Measurements from ENCODE around the gene GRIN2B.

The GRIN2B gene

DNA sequence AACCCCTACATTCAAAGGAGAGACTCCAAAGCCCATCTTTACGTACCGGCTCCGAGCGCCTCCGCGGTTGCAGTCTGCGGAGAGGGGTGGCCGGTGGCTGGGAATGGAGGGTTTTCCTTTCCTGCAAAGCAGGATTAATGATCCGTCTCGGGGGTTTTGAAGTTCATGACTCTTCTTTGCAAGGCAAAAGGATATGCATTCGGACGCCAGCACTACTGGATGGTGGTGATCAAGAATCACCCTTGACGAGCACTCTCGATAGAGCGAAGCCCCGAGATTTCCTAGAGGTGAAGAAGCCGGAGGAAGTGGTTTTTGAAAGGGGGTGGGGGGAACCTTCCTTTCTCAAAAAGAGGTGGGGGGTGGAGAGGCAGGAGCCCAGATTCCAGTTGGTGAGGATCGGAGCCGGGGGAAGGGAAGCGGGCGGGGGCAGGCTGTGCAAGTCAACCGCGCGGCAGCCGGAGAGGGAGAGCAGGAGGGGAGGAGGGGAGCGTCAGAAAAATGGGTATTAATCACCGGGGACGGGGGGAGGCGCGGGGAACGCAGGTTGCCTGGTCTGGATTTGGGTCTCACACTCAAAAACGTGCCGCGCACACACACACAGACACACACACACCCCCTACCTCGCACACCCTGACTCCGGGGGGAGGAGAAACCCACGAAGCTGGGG, at the start of gene GRIN2B:
GRIN2B (minus strand) TSS at position 307 of the 667 bp plus-strand sequence. CDS start 115,394 bp downstream, outside the sequence.
- DNase-seq: no peak

DNA sequence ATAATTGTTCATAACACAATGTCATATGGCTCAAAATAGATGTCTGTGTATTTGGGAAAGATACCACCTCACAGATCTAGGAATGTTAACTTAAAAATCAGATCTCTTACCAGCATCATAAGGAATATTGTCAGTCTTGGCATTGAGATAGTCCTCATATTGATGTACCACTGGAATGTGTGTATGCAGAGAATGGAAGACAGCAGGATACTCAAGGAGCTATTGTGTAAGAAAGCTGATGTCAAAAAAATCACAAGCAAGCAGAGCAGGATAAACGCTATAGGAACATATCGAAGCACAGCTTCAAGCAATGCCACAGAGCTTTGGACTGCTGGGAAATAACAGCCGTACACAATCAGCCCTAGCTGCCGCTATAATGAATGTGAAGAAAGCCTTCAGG, 45.1 kb upstream of the GRIN2B start:
- DNase-seq: no peak

DNA sequence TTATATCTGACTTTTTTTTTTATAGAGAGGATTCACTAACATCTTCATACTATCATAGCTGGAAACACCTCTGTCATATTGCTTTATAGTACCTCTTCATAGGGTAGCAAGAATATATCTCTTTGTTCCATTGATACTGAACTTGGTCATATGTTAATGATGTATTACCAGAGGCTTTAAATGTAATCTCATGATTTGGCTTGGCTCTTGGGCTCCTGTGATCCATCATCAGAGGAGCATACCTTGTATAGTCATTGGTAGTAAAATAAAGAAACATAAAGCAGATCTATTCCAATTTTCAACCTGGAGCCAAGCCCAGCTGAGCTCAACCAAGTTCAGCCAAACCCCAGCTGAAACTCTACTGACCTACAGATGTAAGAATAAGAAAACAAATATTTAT, 43.2 kb upstream of the GRIN2B start:
- DNase-seq: no peak

DNA sequence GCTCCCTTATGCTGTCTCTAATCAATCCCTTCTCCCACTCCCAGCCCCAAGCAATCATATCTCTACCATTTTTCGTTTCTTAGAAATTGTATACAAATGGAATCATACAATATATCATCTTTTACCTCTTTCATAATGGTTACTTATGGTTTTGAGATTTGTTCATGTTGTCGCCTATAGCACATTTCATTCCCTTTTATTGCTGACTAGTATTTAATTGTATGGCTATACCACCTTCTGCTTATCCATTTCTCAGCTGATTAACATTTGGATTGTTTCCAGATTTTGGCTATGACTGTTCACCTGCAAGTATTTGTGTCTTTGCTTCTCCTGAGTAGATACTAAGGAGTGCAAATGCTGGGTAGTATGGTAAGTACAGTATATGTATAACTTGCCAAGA, 36.7 kb upstream of the GRIN2B start:
- DNase-seq: no peak

DNA sequence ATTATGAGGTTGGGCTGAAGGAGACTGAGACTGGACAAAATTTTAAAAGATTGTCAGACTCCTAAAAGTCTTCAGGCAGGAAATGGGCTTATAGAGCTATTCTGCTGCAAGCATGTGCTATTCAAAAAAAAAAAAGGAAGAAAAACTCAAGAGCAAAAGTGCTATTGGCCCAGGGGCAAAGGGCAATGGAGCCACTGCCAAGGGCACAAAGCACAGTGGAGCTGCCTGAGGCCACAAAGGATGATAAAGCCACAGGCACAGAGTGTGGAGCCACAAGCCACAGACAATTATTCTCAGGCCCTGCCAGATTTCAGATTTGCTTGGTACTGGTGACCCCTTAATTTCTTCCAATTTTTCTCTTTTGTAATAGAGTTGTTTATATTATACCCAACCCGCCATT, 29.6 kb upstream of the GRIN2B start:
- no peak for DNase-seq

DNA sequence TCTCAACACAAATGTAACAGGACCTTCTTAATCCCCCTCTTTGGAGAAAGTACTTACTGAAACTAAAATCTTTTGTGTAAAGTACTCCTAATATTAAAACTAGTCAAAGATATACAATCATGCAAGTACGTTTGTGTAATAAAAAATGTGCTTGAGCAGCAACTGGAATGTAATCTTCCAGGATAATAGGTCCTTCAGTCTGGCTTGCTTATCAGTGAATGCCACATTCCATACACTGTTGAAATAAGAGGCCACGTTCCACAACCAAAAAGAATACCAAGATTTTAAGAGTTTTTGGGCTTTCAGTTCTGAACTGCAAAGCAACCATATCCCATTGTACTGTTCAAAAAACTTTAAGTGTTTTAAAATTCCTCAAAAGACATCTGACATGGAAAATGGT, 26.2 kb upstream of the GRIN2B start:
- no peak for DNase-seq

DNA sequence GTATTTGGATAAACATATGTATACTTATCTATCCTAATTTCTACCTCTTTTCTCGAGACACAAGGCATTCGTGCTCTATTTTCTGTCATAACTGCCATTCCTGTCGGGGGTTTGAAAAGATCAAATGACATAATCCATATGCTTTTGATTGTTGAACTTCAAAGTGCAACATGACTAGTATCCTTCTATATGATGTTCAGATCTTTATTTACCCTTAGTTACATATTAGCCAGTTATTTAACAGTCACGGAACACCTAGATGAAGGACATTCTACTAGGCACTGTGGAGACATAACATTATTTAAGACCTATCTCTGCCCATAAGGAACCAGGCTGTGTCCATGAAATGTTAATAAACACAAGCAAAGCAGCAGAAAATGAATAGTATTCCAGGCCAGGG, 11.2 kb upstream of the GRIN2B start:
- no peak for DNase-seq

DNA sequence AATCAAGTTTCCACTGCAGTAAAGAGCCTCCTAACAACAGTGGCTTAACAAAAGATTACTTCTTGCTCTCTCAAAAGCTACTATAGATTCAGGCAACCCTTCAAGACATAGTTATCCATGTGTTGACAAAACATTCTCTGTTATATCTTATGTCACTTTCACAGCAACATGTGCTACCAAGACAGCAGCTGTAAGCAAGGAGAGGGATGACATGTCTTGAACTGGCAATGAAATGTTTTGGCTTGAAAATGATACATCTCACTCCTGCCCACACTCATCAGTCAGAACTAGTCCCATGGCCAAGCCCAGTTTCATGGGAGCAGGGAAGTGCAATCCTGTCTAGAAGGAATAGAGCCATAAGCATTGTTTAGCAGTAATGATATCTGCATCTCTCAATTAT, 10.7 kb upstream of the GRIN2B start:
- no peak for DNase-seq

DNA sequence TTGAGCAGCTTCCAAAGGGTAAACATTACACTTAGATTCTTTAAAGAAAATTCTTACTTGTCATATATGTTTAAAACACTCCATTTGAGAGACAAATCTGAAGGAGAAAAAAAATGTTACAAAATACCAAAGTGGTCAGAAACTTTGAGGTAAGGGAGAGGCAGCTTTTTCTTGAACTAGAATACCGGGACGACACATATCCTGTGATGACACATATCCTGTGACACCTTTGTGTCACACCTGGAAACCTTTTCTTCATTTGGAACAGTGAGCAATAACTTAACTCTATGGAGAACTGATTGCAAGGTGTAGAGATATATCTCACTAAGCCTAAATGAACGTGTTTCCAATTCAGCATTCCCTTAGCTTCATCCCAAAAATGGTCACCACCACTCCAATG, 4.6 kb upstream of the GRIN2B start:
- DNase-seq: no peak

DNA sequence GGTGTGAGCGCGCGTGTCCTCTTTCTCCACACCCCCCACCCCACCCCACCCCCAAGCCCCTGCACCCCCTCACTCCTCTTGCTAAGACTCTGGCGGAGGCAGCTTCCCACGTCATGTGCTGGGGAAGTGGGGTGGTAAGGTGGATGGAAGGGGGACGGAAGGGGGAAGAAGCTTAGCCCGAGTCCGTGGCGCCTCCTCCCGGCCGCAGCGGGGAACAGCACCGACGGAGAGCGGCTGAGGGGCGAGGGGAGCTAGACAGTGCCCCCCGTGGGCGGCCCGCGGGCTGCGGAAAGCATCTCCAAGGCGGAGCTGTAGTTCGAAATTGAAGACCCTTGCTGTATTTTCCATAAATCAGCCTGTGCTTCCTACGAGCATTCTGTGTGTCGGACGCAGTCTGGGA, 588 bp upstream of the GRIN2B start:
- DNase-seq: peak; percentile 5

DNA sequence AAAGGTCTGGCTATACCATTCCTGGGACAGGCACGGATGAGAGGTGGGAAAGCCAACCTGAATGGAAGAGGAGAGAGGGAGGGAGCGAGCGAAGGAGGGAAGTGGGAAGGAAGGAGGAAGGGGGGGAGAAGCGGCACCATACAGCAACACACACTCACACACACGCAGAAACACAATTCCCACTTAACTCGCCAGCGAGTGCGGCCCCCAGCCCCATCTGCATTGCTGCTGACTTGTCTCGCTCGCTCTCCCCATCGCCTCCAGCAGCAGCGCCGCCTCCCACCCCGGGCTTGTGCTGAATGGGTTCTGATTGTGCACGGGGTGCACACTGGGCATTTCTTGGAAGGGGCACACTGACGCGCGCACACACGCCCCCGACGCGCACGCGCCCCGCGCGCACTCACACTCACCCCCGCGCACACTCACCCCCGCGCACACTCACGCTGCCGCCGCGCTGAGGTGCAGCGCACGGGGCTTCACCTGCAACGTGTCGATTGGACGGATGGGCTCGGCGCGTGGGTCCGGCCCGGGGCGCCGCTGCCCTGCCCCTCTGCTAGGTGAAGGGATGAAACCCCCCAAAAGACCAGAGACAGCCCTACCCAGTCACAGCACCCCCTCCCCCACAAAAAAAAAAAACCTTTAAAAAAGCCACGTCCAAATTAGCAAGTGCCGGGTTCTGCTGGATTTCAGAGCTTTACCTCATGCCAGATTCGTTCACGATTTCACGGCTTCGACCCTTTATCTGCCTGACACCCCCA, 685 bp downstream of the GRIN2B start:
- DNase-seq: no peak

DNA sequence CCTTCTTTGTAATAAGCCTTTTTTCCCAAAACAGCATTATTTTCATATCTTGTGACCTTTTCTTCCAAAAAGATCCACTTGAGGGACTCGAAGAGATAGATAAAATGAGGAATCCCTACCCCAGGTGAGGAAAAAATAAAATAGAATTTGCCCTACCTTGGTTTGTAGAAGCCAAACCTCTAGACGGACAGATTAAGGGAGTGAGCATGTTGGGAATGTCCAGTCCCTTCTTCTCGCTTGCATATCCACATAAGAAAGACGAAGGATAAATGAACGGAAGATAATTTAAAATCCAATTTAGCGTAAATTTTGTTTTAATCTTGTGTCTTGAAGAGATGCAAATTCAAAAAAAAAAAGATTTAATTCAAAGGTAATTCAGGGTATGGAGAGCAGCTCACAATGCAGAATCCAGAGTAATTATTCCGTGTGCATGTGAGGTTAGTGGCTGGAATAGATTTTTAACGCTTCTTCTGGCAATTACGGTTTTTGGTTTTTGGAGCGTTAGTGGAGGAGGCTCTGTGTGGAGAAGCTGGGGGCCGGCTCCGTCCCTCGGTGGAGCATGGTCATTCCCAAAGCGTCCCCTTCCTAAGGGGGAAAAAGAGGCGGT, 1.5 kb downstream of the GRIN2B start:
- DNase-seq: no peak

DNA sequence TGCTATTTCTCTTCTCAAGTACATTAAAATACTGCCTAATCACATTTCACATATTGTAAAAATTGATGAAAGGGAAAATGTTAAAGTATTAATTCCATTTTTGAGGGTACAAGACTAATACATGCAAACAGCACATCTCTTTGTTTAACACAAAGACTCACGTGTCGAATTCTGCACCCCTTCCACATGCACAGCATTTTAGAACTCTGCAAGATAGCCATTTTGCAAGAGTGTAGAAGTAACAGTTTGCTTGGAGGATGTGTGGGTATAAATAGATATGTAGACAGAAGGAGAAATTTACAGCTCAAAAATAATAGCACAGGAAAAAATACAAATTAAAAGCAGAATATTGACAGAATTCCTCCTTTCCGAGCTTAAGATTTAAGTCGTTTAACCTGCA, 2.5 kb downstream of the GRIN2B start:
- no peak for DNase-seq

DNA sequence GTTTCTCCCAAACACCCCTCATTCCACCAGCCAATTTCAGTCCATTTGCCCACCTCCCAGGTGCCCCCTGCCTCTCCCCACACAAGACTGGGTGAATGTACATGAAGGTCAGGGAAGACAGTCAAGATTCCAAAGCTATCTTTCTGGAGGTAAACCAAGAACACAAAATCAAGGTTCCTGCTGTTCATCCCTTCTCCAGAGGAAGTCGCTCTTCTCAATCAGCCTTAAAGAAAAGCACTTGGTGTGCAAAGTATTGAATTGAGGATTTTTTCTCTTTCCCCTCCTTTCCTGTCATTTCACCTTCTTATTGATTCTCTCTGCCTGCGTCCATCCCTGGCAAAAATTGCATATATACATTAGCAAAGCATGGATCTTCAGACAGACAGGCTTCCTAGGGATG, 4.5 kb downstream of the GRIN2B start:
- no peak for DNase-seq

DNA sequence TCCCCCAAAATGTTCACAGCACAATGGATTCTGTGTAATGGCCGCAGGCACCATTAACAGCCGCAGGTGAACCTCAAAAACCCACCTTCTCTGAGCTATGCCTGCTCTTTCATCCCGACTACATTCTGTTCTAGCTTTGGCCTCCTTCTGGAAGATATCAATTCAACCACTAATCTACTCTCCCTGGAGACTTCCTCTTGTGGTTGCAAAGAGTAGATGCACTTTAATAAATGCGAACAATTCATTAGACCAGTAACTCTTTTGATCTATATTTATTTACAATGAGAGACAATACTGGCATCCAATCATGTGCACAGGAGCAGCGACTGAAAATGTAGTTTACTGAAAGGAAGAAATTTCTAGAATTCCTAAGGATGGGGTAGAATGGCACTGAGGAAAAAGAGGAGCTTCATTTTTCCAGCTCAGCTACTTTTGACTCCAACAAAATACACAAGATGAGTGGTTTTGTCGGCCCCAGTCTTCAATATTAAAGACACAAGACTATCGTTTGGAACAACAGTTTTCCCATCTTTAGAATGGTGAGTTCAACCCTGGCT, 5.3 kb downstream of the GRIN2B start:
- DNase-seq: no peak

DNA sequence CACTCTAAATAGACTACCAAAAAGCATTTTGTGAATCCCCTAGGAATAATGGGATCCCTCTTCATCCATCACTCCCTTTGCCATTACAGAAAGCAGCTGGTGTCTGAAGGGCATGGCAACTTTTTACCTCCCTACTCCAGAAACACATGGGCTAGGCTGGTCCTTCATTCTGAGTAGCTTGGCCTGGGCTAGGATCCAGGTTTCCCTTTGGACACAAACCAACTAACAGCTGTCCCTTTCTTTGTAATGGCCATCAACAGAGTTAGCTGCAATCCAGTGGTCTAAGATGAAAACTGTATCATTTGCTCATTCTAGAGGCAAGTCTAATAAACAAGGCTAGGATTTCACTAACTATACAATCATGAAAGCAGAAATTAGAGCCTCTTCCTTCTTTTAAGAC, 7.4 kb downstream of the GRIN2B start:
- DNase-seq: no peak

DNA sequence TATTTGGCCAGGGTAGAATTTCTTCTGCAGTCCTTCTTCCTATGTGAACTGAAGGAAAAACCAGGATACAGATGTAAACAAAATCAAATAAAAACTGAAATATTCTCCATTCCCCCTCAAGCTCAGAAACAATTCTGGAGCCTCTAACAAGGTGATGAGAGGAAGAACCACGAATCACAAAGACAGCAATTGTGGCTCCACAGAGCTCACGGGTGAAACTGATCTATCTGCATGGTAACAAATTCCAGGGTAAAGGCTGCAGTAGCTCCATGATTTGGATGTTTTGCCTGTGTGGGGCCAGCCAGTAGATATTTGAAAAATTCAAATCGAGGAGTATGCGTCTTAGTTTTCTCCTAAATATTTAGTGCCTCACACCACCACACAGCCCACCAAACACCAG, 10.6 kb downstream of the GRIN2B start:
- DNase-seq: no peak

DNA sequence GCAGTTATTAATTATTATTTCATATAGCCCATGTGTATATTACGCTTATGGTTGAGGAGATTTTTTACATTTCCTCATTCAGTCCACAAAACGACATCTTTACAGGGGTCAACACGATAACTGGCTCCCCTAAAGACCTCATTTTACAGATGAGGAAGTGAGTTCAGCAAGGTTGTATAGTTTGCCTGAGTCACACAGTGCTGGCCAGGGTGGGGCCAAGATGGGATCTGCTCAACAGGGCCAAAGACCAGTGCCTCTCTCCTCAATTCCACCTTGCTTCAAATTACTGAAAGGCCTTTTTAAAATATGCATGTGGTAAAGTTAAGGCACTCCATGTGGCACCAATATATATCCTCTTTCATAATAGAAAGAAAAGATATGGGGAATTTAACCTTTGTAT, 13.1 kb downstream of the GRIN2B start:
- no peak for DNase-seq

DNA sequence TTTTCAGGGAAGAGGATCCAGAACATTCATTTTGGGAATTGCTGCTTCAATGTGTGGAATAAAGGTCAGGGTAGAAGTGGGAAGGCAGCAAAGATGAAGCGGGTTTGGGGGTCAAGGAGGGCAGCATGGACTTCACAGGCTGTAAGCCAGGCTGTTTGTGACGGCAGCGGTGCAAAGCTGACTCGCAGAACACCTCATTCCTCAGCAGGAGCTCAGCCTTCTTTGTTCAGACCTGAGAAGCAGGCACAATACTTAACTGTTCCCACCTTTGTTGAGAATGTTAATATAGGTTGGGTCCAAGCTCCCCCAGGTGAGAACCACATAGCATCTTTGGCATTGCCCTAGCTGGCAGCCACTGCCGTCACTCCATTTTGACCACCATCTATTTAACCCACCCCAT, 16.7 kb downstream of the GRIN2B start:
- no peak for DNase-seq

DNA sequence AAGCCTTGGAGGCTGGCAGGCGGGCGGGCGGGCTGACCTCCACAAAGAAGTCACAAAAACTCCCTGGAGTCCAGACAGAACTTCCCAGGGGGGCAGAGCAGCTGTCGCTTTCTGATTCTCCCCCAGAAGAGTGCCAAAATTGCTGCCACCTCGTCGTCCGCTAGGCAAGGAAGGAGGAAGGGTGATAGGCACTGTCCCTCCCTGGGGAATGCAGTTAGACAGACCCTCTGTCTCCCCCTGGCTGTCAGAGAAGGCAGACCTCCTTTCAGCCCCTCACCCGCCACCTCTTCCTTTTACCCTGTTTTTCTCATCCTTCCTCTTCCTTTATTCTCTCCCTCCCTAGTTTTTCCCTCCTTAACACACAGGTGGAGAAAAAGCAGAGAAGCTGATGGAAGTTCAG, 18.7 kb downstream of the GRIN2B start:
- DNase-seq: no peak

DNA sequence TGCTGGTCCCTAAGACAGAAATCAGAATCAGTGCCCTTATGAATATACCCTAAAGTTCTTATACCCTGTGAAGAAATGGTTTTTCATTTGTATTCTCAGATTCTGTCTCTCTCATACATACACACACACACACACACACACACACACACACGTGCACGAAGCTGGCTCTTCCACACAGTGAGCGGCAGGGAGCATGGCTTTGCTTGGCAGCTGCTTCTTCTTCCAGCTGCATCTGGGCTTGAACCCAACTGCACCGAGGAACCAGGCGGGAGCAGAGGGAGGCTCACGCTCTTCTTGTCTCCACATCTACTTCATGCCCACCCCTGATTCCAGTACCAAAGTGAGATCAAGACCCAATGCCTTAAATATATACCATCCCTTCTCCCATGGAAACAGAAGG, 19.4 kb downstream of the GRIN2B start:
- DNase-seq: no peak

DNA sequence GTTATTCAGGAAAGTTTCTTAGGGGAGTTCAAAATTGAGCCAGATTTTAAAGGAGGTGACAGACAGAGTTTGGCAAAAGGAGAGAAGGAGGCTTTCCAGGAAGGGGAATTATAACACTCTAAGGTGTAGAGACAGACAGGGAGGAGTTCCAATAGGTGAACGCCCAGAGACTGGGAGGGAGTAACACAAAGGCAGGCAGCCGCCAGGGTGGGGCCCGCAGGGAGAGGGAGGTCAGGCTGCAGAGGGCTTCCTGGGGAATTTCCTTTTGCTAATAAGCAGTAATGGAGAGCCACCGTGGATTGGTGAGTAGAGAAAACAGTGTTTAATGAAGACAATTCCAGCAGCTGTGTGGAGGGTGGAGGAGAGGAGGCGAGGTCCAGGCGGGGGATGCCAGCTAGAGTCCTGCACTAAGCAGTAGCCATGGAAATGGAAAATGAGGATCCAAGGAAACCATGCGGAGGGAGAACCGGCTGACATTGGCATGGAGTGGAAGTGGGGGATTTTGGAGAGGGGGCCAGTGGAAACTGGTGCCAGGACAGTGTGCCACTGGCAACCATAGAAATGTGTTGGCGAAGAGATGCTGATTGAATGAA, 22.2 kb downstream of the GRIN2B start:
- no peak for DNase-seq

DNA sequence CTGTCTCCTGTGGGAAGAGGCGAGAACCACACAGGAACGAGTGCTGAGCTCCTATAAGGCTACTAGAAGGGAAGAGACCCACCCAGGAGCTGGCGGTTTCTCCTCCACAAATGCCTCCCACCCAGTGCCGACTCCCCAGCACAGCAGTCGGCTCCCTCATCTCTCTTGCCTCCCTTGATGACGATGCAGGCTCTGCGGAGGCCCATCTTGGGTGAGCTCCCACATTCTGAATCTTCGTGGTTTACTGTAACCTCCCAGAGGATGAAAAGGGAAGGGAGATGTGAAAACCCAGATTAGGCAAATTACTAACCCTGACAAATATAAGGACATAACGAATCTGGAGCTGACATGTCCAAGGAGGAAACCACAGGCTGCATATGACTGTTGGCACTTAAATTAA, 23.8 kb downstream of the GRIN2B start:
- no peak for DNase-seq
